ENCODE measurements around the gene SPAG7. TPM values are rescaled to one million over a fixed set of nuclear protein-coding genes. Genes with fewer than 3 reads are reported as not detected.

The SPAG7 gene
- total RNA-seq, 4 donors from 2014 or later = 37.5 to 67.6 (median 54.1) TPM

- no peak for TF ChIP-seq CTCF (IDR thresholded peaks at IDR 0.05; ENCODE audit: low read depth)
Observed at GRCh38 chr17:4934173-4934979, 33.2 kb downstream of the SPAG7 start.

- no peak for TF ChIP-seq CTCF (IDR thresholded peaks at IDR 0.05; ENCODE audit: low read depth)
Observed at GRCh38 chr17:4933646-4934045, 34.0 kb downstream of the SPAG7 start.

GRCh38 chr17:4932756-4933155 is 34.9 kb downstream of the SPAG7 start:
- TF ChIP-seq CTCF (IDR thresholded peaks at IDR 0.05; ENCODE audit: low read depth) = no peak

GRCh38 chr17:4931963-4932362 is 35.7 kb downstream of the SPAG7 start, which contains the start of gene GP1BA:
Gene GP1BA (plus strand): TSS chr17:4932277. CDS start chr17:4932605, 328 bp downstream.
- TF ChIP-seq CTCF (IDR thresholded peaks at IDR 0.05; ENCODE audit: low read depth) = no peak

GRCh38 chr17:4928881-4929280 is 38.7 kb downstream of the SPAG7 start:
- TF ChIP-seq CTCF (IDR thresholded peaks at IDR 0.05; ENCODE audit: low read depth) = no peak

- no peak for TF ChIP-seq CTCF (IDR thresholded peaks at IDR 0.05; ENCODE audit: low read depth)
Observed at GRCh38 chr17:4921320-4921719, 46.3 kb downstream of the SPAG7 start.

- no peak for TF ChIP-seq CTCF (IDR thresholded peaks at IDR 0.05; ENCODE audit: low read depth)
Observed at GRCh38 chr17:4920351-4921048, 47.1 kb downstream of the SPAG7 start.
